GM18511 (cell line): Measurements from ENCODE around the gene ERGIC3.

ENCODE experiments used
- ATAC-seq: cut with Tn5 transposase; IDR thresholded peaks from one replicate; pipeline ENCODE4 v1.9.1; 2021; ENCODE audit warnings: mild to moderate bottlenecking, moderate library complexity; ENCODE audit not compliant: unreplicated experiment

Gene ERGIC3

DNA sequence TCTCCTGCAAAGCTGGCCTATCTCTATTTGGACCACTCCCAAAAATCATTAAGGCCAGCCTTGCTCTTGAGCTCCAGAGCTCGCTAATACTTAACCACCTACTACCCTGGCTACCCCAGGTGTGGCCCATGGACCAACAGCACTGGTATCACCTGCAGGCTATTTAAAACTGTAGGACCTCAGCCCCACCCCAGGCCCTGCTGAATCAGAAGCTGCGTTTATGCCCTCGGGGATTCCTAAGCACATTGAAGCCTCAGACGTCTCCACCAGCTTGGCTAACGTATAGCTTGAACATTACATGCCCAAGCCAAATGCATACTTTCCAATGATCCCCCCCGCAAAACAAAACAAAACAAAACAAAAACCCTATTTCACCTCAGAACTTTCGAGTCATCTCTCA, 54.0 kb downstream of the ERGIC3 start:
- ATAC-seq = no peak

DNA sequence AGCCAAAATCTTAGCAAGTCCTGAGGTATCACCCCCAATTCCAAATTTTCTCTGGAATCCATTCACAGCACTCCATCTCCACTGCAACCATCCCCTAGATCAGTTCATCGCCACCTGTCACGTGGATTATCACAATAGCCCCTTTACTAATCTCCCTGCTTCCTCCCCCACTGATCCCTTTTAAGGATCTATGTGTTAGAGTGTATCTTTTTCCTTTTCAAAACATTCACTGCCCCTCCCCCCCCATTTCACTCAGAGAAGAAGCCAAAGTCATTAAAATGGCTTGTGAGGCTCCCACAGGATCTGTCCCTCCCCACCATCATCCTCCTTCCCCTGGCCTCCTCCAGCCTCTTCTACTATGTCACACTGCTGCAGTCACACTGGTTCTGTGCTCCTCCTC, 55.3 kb downstream of the ERGIC3 start:
- ATAC-seq = no peak

DNA sequence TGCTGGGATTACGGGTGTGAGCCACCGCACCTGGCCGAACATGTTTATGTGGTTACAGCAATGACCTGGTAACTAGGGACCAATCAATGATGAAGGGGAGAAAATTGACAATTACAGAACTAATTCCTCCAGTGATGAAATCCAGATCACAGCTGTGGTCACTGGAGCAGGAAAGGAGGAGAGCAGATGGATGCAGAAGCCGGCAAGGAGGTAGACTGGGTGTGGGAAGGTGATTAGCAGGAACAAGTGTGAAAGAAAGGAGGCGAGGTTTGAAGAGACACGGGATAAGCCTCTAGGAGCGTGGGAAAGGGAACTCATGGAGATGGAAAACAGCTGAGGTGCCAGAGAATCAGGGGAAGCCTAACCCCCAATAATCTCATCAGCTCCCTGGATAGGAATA, 56.6 kb downstream of the ERGIC3 start:
- ATAC-seq = no peak

DNA sequence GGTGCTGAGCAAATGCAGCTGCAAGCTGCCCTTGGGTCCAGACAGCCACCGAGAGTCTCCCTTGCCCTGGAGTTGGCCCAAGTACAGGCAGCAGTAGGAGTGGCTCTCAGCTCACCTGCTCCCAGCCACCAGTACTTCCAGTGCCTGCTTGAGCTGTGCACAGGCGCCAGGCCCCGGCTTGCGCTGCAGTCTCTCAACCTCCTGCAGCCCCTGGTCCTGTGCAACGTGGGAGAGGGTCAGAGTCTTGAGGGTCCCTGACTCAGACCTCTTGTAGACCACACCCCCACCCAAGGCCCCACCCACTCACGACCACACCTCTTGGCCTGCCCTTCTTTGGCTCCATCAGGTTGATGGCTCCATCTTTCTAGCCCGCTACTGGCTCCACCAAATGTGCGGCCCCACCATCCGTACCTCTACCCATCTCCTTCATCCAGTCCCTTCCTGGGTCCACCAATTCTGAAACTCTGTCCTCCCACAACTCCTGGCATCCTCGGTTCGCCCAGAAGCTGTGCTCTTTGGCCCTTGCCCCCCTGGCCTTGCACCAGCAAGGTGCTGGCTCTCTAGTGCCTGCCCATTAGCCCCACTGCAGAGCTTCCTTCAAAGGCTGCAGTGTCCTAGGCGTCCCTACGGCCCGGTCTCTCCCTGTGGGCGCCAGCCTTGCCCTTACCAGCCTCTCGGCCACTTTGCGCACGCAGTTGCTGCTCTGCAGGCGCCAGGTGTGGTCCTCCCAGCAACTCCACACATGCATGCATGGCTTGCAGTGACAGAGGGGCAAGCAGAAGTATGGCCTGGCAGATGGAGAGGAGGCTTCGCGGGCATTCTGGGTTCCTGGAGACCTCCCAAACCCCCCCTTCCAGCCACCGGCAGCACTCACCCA, 57.3 kb downstream of the ERGIC3 start:
- no peak for ATAC-seq

DNA sequence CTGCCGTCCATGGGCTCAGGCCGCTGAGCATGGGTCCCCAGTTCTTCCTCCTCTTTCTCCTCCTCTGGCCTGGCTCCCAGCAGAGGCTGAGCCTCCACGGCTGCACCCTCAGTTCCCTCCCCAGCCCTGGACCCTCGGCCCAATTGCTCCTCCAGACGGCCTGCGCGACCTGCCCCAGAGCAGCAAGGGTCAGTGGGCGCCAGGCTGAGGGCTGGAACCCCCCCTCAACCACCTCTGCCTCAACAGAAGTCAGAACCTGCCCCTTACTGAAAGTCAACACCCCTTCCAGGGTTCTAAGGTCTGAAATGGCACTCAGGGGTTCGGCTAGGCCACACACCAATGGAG, 57.9 kb downstream of the ERGIC3 start:
- ATAC-seq = no peak

DNA sequence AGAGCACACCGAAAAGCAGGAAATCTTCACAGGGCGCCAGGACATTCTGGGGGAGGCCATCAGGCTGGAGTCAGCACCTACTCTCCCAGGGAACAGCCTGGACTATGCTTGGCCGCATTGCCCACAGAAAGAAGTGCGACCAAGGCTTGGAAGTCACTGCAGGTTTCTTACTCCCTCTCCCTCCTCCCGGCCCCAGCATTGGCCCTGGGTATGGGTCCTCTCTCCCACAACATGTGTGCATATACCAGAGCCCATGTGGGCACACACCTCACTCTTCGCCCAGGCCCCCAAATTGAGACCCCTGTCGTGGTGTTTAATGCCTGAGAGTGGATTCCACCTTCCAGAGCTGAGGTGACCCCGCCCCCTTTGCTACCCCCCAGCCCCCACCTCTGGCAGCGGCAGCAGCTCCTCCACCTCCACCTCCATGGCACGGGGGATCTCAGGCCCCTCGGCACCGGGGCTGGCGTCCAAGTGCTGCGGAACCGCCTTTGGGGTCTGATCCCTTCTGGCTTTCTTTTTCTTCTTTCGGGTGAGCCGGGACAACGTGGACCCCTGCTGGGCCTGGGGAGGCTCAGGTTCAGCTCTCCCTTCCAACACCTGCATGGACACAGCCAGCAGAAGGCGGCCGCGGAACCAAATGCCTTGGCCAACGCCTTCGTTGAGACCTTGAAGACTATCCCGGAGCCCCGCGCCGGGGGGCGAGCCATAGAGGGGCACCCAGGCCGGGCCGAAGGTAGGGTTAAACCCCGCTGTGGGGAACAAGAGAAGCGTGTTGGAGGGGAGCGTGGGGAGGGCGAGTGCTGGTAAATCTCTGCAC, 58.5 kb downstream of the ERGIC3 start:
- ATAC-seq = no peak

DNA sequence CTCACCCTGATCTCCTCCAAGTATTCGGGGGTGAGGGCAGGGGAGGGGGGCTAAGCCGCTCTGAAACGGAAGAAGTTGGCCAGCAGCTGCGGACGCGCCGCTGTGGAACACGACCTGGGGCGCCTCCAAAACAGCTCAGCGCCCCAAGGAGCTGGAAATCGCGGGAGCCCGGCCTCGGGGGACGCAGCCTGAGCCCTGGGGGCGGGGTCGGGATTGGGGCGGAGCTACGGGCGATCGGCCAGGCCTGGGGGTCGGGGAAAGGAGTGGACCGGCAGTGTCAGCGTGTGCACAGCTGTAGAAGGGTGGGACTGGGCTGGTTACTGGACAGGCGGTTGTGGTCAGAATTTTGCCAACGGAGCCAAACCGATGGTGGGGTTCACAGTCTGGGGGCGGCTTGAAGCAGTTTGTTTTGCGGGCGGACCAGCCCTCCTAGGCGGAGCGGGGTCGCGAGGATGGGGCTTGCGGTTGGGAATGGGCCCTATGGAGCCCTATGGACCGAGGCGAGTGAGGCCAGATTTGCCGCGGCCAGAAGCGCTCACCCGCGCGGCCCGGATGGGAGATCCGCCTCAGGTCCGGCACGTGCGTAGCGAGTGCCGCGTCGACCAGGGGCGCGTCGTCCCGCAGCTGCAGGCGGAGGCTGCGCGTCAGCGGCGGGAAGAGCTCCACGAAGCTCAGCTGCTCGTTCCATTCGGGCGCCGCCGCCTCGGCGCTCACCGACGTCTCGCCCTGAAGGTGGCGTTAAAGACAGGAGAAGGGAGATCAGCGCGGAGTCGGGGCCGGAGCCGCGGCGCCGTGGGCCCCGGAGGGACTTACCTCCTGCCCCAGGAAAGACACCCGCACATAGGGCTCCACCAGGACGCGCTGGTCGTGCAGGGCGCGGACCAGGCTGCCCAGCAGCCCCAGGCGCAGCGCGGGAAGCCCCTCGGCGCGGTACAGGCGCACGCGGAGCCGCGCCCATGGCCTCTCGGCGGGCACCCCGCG, 59.4 kb downstream of the ERGIC3 start:
- ATAC-seq = no peak

DNA sequence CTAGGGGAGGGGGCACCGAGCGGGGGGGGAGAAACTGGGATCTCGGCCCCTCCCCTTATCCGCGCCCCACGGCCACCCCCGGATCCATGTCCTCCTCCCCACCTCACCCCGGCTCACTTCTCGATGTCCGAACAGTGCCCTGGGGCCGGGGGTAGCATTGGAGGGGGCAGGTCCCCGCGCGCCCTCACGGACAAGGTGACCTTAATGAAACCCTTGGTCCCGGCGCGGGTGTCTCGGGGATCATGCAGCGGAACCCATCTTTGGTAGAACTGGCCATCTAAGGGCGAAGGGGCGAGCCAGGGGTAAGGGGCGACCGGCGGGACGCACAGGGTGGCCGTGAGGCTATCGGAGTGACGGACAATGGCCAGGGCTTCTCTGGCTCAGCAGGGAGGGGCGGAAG, 60.1 kb downstream of the ERGIC3 start:
- ATAC-seq = no peak

DNA sequence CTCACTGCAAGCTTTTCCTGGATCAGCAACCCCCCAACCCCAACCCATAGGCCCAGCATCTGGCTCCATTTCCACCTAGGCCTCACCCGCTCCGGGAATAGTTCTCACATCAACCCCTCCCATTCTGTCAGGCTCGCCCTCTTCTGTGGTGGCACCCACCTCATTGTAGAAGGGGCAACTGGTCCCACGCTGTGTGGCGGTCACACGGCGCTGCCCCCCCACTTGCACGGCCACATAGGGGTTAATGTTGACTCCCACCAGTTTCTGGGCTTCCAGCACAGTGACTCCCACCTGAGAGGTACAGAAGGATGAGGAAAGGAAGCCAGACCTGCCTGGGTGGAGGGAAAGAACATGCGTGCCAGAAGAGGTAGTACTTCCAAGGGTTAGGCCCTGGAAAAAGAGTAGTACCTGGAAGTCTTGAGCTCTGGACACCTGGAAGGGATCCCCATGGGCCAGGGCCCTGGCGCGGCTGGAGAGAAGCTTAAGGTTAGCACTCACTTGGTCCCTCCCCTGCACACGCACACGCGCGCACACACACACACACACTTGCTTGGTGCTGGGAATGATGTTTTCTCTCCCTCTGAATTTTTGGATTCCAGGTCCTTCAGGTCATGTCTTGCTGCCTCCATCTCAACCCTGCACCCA, 61.1 kb downstream of the ERGIC3 start:
- no peak for ATAC-seq

DNA sequence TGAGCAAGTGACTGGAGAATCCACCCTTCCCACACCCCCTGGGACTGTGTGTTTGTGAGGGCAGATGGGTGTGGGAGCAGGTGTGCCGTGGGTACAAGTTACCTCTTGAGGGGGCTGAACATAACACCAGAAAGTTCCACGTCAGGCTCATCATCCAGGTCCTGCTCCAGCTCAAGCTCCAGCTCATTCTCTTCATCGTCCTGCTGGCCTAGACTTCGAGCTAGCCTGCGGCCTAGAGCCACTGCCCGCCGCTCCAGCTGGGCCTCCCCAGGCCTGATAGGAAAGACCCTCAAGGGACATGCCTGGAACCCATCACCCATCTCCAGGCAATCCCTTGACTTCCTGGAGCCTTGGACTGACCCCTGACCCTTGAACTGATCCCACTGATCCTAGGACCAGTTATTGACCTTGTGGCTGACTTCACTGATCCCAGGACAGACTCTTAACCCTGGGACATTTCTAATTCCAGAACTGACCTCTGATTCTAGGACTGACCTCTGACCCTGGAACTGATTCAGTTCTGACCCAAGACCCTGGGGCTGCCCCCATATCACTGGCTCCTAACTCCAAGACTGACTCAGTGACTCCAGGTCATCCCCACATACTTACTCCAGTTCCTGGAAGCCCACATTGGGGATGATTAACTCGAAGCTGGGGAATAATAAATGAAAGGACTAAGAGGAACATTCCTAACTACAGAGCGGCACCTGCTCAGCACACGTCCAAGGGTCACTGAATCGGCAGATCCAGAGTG, 62.0 kb downstream of the ERGIC3 start:
- ATAC-seq = no peak

DNA sequence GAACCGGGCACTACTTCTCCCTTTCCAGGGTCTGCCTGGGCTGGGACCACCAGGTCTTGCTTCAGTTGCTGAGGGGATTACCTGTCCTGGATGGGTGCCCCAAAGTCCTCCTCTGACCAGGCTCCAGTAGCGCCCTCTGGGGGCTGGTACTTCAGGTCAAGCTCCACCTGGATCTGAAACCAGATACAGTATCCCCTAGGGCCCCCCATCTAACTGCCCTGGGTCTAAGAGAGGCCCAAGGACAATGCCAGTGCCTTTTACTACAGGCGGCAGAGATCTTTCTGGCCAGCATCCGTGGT, 62.5 kb downstream of the ERGIC3 start:
- no peak for ATAC-seq

DNA sequence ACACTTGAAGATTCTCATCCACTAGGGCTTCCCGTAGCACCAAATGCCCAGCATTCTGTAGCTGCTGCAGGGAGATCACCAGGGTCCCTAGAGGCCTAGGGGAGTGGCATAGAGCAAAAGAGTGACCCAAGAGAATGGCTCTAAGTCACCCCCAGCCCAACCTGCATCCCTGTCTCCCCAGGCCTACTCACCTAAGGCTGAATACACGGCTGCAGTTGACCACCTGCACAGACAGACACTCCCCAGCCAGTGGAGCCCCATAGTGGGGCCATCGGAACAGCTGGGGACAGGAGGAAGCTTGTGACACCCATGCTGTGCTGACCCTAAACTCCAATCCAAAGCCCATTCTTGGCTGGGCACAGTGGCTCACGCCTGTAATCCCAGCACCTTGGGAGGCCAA, 64.2 kb downstream of the ERGIC3 start:
- ATAC-seq = no peak
